ENCODE data around the gene IL17RA.

The IL17RA gene

DNA sequence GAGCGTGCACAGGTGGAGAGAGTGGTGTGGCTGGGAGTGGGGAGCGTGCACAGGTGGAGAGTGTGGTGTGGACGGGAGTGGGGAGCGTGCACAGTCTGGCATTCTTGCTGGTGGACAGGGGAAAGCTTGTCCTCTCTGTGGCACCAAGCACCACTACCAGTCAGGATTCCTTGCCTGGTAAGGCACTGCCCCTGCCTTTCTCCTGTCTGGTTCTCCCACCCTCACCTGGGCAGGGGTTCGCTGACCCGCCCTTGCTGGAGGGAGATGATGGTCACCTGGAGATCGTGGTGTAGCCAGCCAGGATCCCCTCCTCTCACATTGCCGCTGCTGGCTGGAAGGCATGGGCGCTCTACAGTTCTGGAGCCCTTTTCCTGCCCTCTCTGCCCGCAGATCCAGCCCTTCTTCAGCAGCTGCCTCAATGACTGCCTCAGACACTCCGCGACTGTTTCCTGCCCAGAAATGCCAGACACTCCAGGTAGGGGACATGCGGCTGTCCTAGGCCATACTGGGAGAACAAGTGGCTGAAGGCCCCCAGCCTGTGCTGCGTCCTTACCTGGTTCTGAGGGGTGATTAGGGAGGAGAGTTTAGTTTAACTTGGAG is 19.6 kb downstream of the IL17RA start:
- Histone ChIP-seq H3K27ac (no peak overlapping the region), H2AFZ (no peak overlapping the region), H3K36me3 (ENCODE audit: control insufficient read depth, insufficient read depth, low read length) (no peaks in the 10 kb centered on the region), H3K4me3 (ENCODE audit: low read depth, low read length) (no peak overlapping the region), H3K9me3 (ENCODE audit: control insufficient read depth, low read length) (no peaks in the 10 kb centered on the region), H3K79me2 (no peaks in the 10 kb centered on the region), H3K4me1 (no peaks in the 10 kb centered on the region), H3K9ac (no peak overlapping the region), H3K27me3 (ENCODE audit: control insufficient read depth, insufficient read depth, low read length) (no peaks in the 10 kb centered on the region), H3K4me2 (ENCODE audit: low read length) (no peak overlapping the region)
- TF ChIP-seq, protein P1, sequence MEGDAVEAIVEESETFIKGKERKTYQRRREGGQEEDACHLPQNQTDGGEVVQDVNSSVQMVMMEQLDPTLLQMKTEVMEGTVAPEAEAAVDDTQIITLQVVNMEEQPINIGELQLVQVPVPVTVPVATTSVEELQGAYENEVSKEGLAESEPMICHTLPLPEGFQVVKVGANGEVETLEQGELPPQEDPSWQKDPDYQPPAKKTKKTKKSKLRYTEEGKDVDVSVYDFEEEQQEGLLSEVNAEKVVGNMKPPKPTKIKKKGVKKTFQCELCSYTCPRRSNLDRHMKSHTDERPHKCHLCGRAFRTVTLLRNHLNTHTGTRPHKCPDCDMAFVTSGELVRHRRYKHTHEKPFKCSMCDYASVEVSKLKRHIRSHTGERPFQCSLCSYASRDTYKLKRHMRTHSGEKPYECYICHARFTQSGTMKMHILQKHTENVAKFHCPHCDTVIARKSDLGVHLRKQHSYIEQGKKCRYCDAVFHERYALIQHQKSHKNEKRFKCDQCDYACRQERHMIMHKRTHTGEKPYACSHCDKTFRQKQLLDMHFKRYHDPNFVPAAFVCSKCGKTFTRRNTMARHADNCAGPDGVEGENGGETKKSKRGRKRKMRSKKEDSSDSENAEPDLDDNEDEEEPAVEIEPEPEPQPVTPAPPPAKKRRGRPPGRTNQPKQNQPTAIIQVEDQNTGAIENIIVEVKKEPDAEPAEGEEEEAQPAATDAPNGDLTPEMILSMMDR (IDR thresholded peaks at IDR 0.05): no peak

DNA sequence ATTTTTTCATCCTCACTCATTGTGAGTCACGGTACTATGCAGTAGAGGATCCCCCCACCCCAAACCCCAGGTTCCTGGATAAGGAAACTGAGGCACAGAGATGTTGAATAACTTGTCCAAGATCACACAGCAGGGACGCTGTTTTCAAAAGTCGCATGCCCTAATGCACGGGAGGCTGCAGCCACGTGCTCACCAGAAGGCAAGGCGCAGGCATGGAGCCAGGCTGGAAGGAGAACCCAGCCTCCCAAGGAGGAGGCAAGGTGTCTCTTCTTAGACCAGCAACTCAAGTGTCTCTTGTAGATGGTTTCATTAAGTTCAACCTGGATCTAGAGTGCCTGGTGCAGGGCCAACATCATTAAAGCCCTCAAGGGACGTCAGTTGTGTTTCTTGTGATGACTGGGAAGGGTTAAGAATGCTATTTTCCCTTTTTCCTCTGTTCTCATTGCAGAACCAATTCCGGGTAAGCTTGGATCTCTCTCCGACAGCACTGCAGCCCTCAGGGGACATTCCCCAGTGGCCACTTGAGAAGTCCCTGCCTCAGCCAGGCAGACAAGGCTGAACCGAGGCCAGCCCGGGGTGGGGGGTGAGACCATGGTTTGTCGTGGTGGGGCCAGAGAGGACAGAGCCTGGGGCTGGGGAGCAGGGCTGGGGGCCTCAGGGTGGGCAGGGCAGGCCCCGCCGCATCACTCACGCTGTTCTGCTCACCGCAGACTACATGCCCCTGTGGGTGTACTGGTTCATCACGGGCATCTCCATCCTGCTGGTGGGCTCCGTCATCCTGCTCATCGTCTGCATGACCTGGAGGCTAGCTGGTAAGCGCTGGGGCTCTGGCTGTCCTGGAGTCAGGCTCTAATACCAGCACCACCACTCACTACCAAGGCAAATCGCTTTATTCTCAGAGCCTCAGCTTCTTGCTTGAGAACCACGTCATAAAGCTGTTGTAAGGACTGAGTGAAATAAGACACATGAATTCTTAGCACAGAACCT is 20.6 kb downstream of the IL17RA start:
- Histone ChIP-seq H3K4me3 (ENCODE audit: low read depth, low read length) (no peak overlapping the region), H3K27ac (no peak overlapping the region), H3K4me1 (no peaks in the 10 kb centered on the region), H3K4me2 (ENCODE audit: low read length) (no peak overlapping the region), H3K79me2 (no peaks in the 10 kb centered on the region), H3K9ac (no peak overlapping the region), H2AFZ (no peak overlapping the region), H3K36me3 (ENCODE audit: control insufficient read depth, insufficient read depth, low read length) (no peaks in the 10 kb centered on the region), H3K27me3 (ENCODE audit: control insufficient read depth, insufficient read depth, low read length) (no peaks in the 10 kb centered on the region), H3K9me3 (ENCODE audit: control insufficient read depth, low read length) (no peaks in the 10 kb centered on the region)
- TF ChIP-seq, protein P1 (IDR thresholded peaks at IDR 0.05): no peak

DNA sequence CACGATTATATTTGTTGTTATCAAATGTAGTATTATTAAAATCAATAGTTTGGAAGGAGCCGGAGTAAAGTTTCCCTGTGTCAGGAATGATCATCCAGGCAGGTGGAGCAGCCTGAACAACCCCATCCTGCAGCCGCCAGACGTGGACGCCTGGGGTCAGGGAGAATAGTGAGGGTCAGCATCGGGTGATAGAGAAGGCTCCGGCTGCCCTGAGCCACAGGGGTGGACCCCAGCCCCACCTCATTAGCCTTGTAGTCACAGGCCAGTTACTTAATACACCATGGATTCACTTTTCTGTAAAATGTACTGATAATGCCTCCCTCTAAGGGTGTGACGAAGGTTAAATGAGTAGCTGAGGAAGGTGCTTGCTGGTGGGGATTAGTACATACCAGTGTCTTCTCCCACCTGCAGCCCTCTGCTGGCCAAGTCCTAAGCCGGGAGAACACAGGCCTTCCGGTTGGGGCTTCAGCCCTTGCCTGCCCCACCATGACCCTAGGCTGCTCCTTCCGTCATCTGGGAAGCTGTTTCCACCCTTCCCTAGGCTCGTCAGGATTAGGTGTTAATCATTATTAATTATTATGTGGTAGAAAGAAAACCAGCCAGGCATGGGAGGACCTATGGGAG is 21.5 kb downstream of the IL17RA start:
- Histone ChIP-seq H2AFZ (no peak overlapping the region), H3K9ac (no peak overlapping the region), H3K4me1 (no peaks in the 10 kb centered on the region), H3K79me2 (no peaks in the 10 kb centered on the region), H3K36me3 (ENCODE audit: control insufficient read depth, insufficient read depth, low read length) (no peaks in the 10 kb centered on the region), H3K27ac (no peak overlapping the region), H3K4me3 (ENCODE audit: low read depth, low read length) (no peak overlapping the region), H3K27me3 (ENCODE audit: control insufficient read depth, insufficient read depth, low read length) (no peaks in the 10 kb centered on the region), H3K9me3 (ENCODE audit: control insufficient read depth, low read length) (no peaks in the 10 kb centered on the region), H3K4me2 (ENCODE audit: low read length) (no peak overlapping the region)
- TF ChIP-seq, protein P1 (IDR thresholded peaks at IDR 0.05): no peak

DNA sequence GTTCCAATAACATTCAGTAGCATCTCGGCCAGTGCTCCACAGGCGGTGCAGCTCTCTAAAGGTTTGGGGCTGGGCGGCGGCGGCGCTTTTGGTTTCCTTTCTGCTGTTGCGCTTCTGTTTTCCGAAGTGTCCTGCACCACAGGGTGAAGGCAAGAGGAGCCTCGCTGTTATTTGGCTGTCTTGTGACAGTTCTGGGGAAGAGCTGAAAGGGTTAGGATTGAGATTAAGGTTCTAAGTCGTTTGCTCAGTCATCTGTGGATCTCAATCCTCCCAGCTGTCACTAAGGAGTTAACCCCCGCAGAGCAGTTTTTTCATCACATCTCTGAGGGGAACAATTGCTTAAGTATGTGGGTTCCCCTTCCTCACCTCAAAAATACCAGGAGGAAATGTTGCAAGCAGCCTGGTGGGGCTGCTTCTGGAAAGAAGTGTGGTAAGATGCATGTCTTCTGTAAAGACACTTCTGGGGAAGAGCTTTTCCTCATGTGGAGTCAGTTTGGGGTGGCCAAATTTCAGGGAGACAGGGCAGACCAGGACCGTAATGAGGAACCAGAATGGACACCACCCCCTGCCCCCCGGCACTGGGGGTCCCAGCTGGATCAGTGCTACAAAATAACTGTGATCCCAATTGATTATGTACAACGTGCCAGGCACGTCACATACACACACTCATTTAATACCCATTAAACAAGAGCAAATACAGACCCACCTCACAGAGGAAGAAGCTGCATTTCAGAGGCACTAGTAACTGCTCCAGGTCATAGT is 22.2 kb downstream of the IL17RA start:
- no peak overlapping the region for H2AFZ ChIP-seq
- H3K27me3 ChIP-seq (ENCODE audit: control insufficient read depth, insufficient read depth, low read length): no peaks in the 10 kb centered on the region
- H3K9me3 ChIP-seq (ENCODE audit: control insufficient read depth, low read length): no peaks in the 10 kb centered on the region
- H3K27ac ChIP-seq: no peak overlapping the region
- no peaks in the 10 kb centered on the region for H3K79me2 ChIP-seq
- no peaks in the 10 kb centered on the region for H3K36me3 ChIP-seq (ENCODE audit: control insufficient read depth, insufficient read depth, low read length)
- H3K4me1 ChIP-seq: no peaks in the 10 kb centered on the region
- no peak overlapping the region for H3K9ac ChIP-seq
- no peak overlapping the region for H3K4me2 ChIP-seq (ENCODE audit: low read length)
- TF ChIP-seq, protein P1 (IDR thresholded peaks at IDR 0.05): no peak
- no peak overlapping the region for H3K4me3 ChIP-seq (ENCODE audit: low read depth, low read length)

All from parathyroid adenoma (tissue), 2 donors.